Measurements from ENCODE around the gene MCM6. TPM values are rescaled to one million over a fixed set of nuclear protein-coding genes. Genes with fewer than 3 reads are reported as not detected.

Gene MCM6
- total RNA-seq, 4 donors from 2014 or later = 4.2 to 6.3 (median 4.8) TPM

DNA sequence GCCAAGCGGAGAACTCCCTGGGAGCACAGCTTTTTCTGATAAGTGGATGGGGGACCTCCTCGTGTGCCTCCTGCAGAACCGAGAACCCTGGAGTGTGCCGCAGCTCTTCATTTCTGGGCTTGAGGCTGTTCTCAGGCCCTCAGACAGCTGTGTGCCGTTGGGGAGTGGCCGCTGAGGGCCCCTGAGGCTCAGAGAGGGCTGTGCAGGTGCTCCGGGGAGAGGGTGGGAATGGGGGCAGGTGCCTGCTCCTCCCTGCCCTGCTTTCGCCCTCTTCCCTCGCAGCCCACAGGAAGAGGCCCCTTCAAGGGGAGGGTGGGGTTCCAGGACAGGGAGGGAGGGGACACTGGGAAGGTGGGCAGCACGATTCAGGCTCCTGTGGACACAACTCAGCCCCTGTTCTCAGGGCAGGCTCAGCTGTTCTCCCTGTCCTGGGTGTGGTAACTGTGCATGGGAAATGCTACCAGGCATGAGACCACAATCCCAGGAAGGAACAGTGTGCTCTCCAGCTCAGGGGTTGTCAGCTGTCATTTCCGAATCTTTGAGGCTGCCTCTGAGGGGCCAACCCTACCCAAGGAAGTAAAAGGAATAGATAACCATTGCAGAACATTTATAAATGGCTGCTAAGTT is 50.6 kb downstream of the MCM6 start:
- H3K36me3 ChIP-seq = no peaks in the 10 kb centered on the region
- H3K9me3 ChIP-seq = no peaks in the 10 kb centered on the region
- no peak overlapping the region for H3K4me3 ChIP-seq
- no peaks in the 10 kb centered on the region for H3K27me3 ChIP-seq
- in situ Hi-C loops (cut with MboI; ENCODE audit: low sequenced_read_pairs in 4 of 4) (no loop called here), intact Hi-C loops (cut with DNase I; ENCODE audit: low total_unique reads) (no loop called here)
- H3K27ac ChIP-seq = no peak overlapping the region
- DNase-seq (no peak), ATAC-seq (no peak)
- TF ChIP-seq, protein P1, sequence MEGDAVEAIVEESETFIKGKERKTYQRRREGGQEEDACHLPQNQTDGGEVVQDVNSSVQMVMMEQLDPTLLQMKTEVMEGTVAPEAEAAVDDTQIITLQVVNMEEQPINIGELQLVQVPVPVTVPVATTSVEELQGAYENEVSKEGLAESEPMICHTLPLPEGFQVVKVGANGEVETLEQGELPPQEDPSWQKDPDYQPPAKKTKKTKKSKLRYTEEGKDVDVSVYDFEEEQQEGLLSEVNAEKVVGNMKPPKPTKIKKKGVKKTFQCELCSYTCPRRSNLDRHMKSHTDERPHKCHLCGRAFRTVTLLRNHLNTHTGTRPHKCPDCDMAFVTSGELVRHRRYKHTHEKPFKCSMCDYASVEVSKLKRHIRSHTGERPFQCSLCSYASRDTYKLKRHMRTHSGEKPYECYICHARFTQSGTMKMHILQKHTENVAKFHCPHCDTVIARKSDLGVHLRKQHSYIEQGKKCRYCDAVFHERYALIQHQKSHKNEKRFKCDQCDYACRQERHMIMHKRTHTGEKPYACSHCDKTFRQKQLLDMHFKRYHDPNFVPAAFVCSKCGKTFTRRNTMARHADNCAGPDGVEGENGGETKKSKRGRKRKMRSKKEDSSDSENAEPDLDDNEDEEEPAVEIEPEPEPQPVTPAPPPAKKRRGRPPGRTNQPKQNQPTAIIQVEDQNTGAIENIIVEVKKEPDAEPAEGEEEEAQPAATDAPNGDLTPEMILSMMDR (IDR thresholded peaks at IDR 0.05 in 4 of 5, conservative IDR thresholded peaks at IDR 0.05 in 1 of 5) = no peak
- no peak for TF ChIP-seq POLR2A (IDR thresholded peaks at IDR 0.05)
- H3K4me1 ChIP-seq = no peaks in the 10 kb centered on the region

DNA sequence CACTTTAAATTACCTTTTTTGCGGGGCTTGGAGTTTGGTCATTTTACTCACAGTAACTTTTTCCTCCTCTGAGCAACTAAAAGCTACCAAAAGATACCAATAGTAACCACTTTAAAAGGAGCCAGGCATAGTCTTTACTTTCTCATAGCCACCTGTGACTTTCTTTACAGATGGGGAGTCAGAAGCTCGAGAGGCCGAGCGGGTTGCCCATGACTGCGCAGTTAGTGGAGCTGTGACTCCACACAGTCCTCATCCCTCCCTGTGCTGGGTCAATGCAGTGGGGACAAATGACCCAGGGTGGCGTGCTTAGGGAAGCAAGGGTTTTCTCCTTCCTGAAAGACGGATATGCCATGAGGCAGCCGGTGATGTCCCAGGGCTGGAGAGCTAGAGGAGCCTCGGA is 51.1 kb downstream of the MCM6 start:
- intact Hi-C loops (cut with DNase I; ENCODE audit: low total_unique reads) (no loop called here), in situ Hi-C loops (cut with MboI; ENCODE audit: low sequenced_read_pairs in 4 of 4) (no loop called here)
- no peak for ATAC-seq
- Histone ChIP-seq H3K27me3 (no peaks in the 10 kb centered on the region), H3K9me3 (no peaks in the 10 kb centered on the region), H3K27ac (no peak overlapping the region), H3K4me1 (no peaks in the 10 kb centered on the region), H3K36me3 (no peaks in the 10 kb centered on the region), H3K4me3 (no peak overlapping the region)
- TF ChIP-seq POLR2A (IDR thresholded peaks at IDR 0.05) = no peak
- TF ChIP-seq, protein P1 (IDR thresholded peaks at IDR 0.05 in 4 of 5, conservative IDR thresholded peaks at IDR 0.05 in 1 of 5) = no peak
- DNase-seq = no peak

DNA sequence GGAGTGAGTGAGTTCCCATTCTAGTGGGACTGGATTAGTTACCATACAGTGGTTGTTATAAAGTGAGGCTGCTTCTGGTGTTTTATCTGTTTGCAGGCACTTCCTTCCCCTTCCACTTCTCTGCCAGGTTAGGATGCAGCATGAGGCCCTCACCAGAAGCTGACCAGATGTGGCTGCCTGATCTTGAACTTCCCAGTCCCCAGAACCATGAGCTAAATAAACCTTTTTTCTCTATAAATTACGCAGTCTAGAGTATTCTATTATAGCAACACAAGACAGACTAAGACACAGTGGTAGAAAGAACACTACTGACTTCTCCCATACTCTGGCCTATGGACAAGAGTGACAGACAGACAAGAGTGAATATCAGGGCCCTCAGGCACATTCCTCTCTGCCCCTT is 53.4 kb downstream of the MCM6 start:
- in situ Hi-C loops (cut with MboI; ENCODE audit: low sequenced_read_pairs in 4 of 4) = no loop called here
- no peak overlapping the region for H3K4me3 ChIP-seq
- intact Hi-C loops (cut with DNase I; ENCODE audit: low total_unique reads) = no loop called here
- H3K36me3 ChIP-seq = no peaks in the 10 kb centered on the region
- no peaks in the 10 kb centered on the region for H3K9me3 ChIP-seq
- no peak for TF ChIP-seq POLR2A (IDR thresholded peaks at IDR 0.05)
- TF ChIP-seq, protein P1 (IDR thresholded peaks at IDR 0.05 in 4 of 5, conservative IDR thresholded peaks at IDR 0.05 in 1 of 5) = no peak
- DNase-seq (no peak), ATAC-seq (no peak)
- no peaks in the 10 kb centered on the region for H3K27me3 ChIP-seq
- H3K27ac ChIP-seq = no peak overlapping the region
- no peaks in the 10 kb centered on the region for H3K4me1 ChIP-seq

DNA sequence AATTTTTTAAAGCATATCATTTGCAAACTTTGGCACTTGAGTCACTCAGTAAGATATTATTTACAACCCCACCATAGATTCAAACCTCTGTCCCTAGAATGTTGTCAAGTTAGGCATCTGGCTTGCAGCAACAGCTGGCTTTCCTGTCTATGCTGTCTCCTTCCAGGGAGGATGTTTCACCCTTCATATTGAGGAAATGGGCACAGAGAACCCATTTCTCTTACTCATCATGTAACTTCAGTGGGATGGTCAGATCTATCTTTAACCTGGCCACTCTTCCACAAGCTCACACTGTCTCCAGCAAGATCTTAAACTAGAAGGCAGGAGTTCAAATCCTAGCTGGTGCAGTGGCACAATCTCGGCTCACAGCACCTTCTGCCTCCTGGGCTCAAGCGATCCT is 55.1 kb downstream of the MCM6 start:
- no peak overlapping the region for H3K4me3 ChIP-seq
- no peaks in the 10 kb centered on the region for H3K4me1 ChIP-seq
- no peak overlapping the region for H3K27ac ChIP-seq
- ATAC-seq (no peak), DNase-seq (no peak)
- in situ Hi-C loops (cut with MboI; ENCODE audit: low sequenced_read_pairs in 4 of 4) (no loop called here), intact Hi-C loops (cut with DNase I; ENCODE audit: low total_unique reads) (no loop called here)
- no peak for TF ChIP-seq POLR2A (IDR thresholded peaks at IDR 0.05)
- TF ChIP-seq, protein P1 (IDR thresholded peaks at IDR 0.05 in 4 of 5, conservative IDR thresholded peaks at IDR 0.05 in 1 of 5) = no peak
- H3K9me3 ChIP-seq = no peaks in the 10 kb centered on the region
- H3K27me3 ChIP-seq = no peaks in the 10 kb centered on the region
- no peaks in the 10 kb centered on the region for H3K36me3 ChIP-seq

Measured in gastrocnemius medialis (tissue), 4 donors.